IMR-90 (cell line): ENCODE results near the gene PNCK. TPM values are rescaled to one million over a fixed set of nuclear protein-coding genes. Genes with fewer than 3 reads are reported as not detected.

Source experiments
- ATAC-seq: fragments of 200-7000 bp; cut with Tn5 transposase; 2 replicates; pipeline ENCODE4 v1.9.1; 2020; ENCODE audit warnings: low read depth, mild to moderate bottlenecking, moderate library complexity
- BruUV-seq: library from RNA; stranded (reverse); fragments of 400-500 nt; replicated peaks from 2 replicates; lab custom pipeline; 2021; lab: Mats Ljungman, UMichigan
- CTCF ChIA-PET: fragments of 300-600 bp; formaldehyde crosslinking; extraction: SDS; loops from one replicate; lab custom pipeline; 2021; ENCODE audit warnings: antibody characterized with exemption; lab: Yijun Ruan, JAX
- POLR2A ChIA-PET: fragments of 300-600 bp; sonication (Branson Sonifier 250); formaldehyde crosslinking; loops from one replicate; lab custom pipeline; 2022; ENCODE audit warnings: antibody characterized with exemption; ENCODE audit not compliant: unreplicated experiment; lab: Charles Lee
- DNase-seq: peaks from one replicate; pipeline ENCODE4 v3.0.0; 2013
- H2AFZ ChIP-seq: replicated peaks from 2 replicates; pipeline ENCODE3; 2013; ENCODE audit warnings: low read length, mild to moderate bottlenecking; ENCODE audit not compliant: poor library complexity
- H2AK5ac ChIP-seq: 2 replicates; pipeline ENCODE4 v1.6.1; 2013; ENCODE audit warnings: low read depth, low read length, inconsistent platforms
- H2AK9ac ChIP-seq: replicated peaks from 2 replicates; pipeline ENCODE3; 2013; ENCODE audit warnings: mild to moderate bottlenecking, low read depth, low read length, moderate library complexity; ENCODE audit not compliant: poor library complexity
- H2BK120ac ChIP-seq: 2 replicates; pipeline ENCODE4 v1.6.1; 2013; ENCODE audit warnings: low read depth, low read length, inconsistent platforms
- H2BK15ac ChIP-seq: 3 replicates; pipeline ENCODE4 v1.6.1; 2013; ENCODE audit warnings: low read depth, low read length, inconsistent platforms
- H2BK20ac ChIP-seq: 2 replicates; pipeline ENCODE4 v1.6.1; 2013; ENCODE audit warnings: low read depth, mild to moderate bottlenecking, inconsistent platforms, low read length, moderate library complexity
- H2BK5ac ChIP-seq: 2 replicates; pipeline ENCODE4 v1.6.1; 2013; ENCODE audit warnings: mild to moderate bottlenecking, low read depth, low read length, inconsistent platforms; ENCODE audit not compliant: poor library complexity, severe bottlenecking
- H3K14ac ChIP-seq: replicated peaks from 2 replicates; pipeline ENCODE4 v1.6.1; 2013; ENCODE audit warnings: low read depth, low read length, inconsistent platforms
- H3K18ac ChIP-seq: 2 replicates; pipeline ENCODE4 v1.6.1; 2013; ENCODE audit warnings: low read depth, low read length, control low read depth
- H3K23ac ChIP-seq: 2 replicates; pipeline ENCODE4 v1.6.1; 2013; ENCODE audit warnings: low read depth, low read length, inconsistent platforms
- H3K27ac ChIP-seq: 2 replicates; pipeline ENCODE4 v1.5.1; 2013; ENCODE audit warnings: mild to moderate bottlenecking, control low read depth, low read length; ENCODE audit not compliant: insufficient read depth
- H3K27me3 ChIP-seq: 2 replicates; pipeline ENCODE4 v1.6.1; 2013; ENCODE audit warnings: low read length; ENCODE audit not compliant: control insufficient read depth, insufficient read depth
- H3K36me3 ChIP-seq: 2 replicates; pipeline ENCODE4 v1.6.1; 2013; ENCODE audit warnings: low read length, mixed read lengths; ENCODE audit not compliant: control insufficient read depth, insufficient read depth
- H3K4ac ChIP-seq: 2 replicates; pipeline ENCODE4 v1.6.1; 2013; ENCODE audit warnings: low read depth, low read length, inconsistent platforms
- H3K4me1 ChIP-seq: 2 replicates; pipeline ENCODE4 v1.6.1; 2013; ENCODE audit warnings: low read length, mixed read lengths; ENCODE audit not compliant: control insufficient read depth, insufficient read depth
- H3K4me2 ChIP-seq: 2 replicates; pipeline ENCODE4 v1.6.1; 2013; ENCODE audit warnings: low read depth, mild to moderate bottlenecking, control low read depth, low read length, moderate library complexity
- H3K4me3 ChIP-seq: 2 replicates; pipeline ENCODE4 v1.5.1; 2013; ENCODE audit warnings: low read depth, mild to moderate bottlenecking, control low read depth, low read length, moderate library complexity; ENCODE audit not compliant: insufficient read depth
- H3K56ac ChIP-seq: 2 replicates; pipeline ENCODE4 v1.6.1; 2013; ENCODE audit warnings: low read length, inconsistent platforms; ENCODE audit not compliant: insufficient read depth; ENCODE audit errors: extremely low read depth
- H3K79me1 ChIP-seq, 2 experiments: 2 replicates each; pipeline ENCODE4 v1.6.1; 2013; ENCODE audit warnings: low read length in 2 of 2, inconsistent platforms in 1 of 2, low read depth in 1 of 2
- H3K9ac ChIP-seq: 2 replicates; pipeline ENCODE4 v1.6.1; 2013; ENCODE audit warnings: low read depth, low read length, control low read depth
- H3K9me1 ChIP-seq: 2 replicates; pipeline ENCODE4 v1.6.1; 2013; ENCODE audit warnings: low read length, inconsistent platforms; ENCODE audit not compliant: insufficient read depth
- H3K9me3 ChIP-seq: 2 replicates; pipeline ENCODE4 v1.6.1; 2013; ENCODE audit warnings: low read length; ENCODE audit not compliant: control insufficient read depth, insufficient read depth
- H4K20me1 ChIP-seq: 2 replicates; pipeline ENCODE4 v1.6.1; 2013; ENCODE audit warnings: low read length, inconsistent platforms; ENCODE audit not compliant: insufficient read depth
- H4K5ac ChIP-seq: 2 replicates; pipeline ENCODE4 v1.6.1; 2013; ENCODE audit warnings: mild to moderate bottlenecking, low read depth, low read length, control low read depth
- H4K8ac ChIP-seq, 2 experiments: 2 replicates each; pipeline ENCODE4 v1.6.1; 2013; ENCODE audit warnings: low read depth in 2 of 2, low read length in 2 of 2, control low read depth in 1 of 2, inconsistent platforms in 1 of 2
- H4K91ac ChIP-seq: 2 replicates; pipeline ENCODE4 v1.6.1; 2013; ENCODE audit warnings: low read depth, low read length, inconsistent platforms; ENCODE audit not compliant: insufficient read depth
- CEBPB ChIP-seq: IDR thresholded peaks from 2 replicates; pipeline ENCODE4 v1.6.1; 2012; ENCODE audit warnings: low read depth, low read length, improper control_type of control experiment
- ELK1 ChIP-seq: fragments of 150-350 bp; IDR thresholded peaks from 2 replicates; pipeline ENCODE4 v1.6.1; 2016; ENCODE audit warnings: low read depth, mild to moderate bottlenecking, low read length, moderate library complexity, borderline replicate concordance
- FOS ChIP-seq: fragments of 150-350 bp; IDR thresholded peaks from 2 replicates; pipeline ENCODE4 v1.6.1; 2016; ENCODE audit warnings: low read depth, low read length
- MAFK ChIP-seq: IDR thresholded peaks from 2 replicates; pipeline ENCODE4 v1.6.1; 2012; ENCODE audit warnings: low read depth, low read length, improper control_type of control experiment
- MXI1 ChIP-seq: IDR thresholded peaks from 2 replicates; pipeline ENCODE4 v1.6.1; 2012; ENCODE audit warnings: low read depth, mild to moderate bottlenecking, low read length, moderate library complexity, borderline replicate concordance
- POLR2A ChIP-seq: IDR thresholded peaks from 2 replicates; pipeline ENCODE4 v1.6.1; 2012; ENCODE audit warnings: mild to moderate bottlenecking, low read depth, low read length
- RAD21 ChIP-seq: IDR thresholded peaks from 2 replicates; pipeline ENCODE4 v1.6.1; 2012; ENCODE audit warnings: low read length, improper control_type of control experiment
- RFX5 ChIP-seq: IDR thresholded peaks from 2 replicates; pipeline ENCODE4 v1.8.0; 2012; ENCODE audit warnings: low read depth, mild to moderate bottlenecking, low read length, moderate library complexity
- WGBS, 2 experiments: methylation state at CpG; one replicate each; pipeline versions ENCODE4 v1.1.5 to v1.1.7; 2013; ENCODE audit warnings: missing lambda C conversion rate in 2 of 2; ENCODE audit not compliant: insufficient read length in 1 of 2; ENCODE audit errors: extremely low coverage in 2 of 2; 5-methylcytosine and 5-hydroxymethylcytosine counted together
- dilution Hi-C: fragments of 300-500 bp; cut with HindIII; formaldehyde crosslinking; loops from one replicate; pipeline ENCODE4 v1.14.3; 2018; ENCODE audit warnings: low sequenced_read_pairs; ENCODE audit not compliant: unreplicated experiment
- in situ Hi-C: fragments of 300-500 bp; cut with MboI; formaldehyde crosslinking; loops from 3 replicates; pipeline ENCODE4 v1.14.3; 2019; ENCODE audit warnings: low sequenced_read_pairs, inconsistent platforms, mixed read lengths
- intact Hi-C: fragments of 100-400 bp; cut with micrococcal nuclease; formaldehyde crosslinking; loops from 2 replicates; pipeline ENCODE4 v1.10.0; 2022
- polyA plus RNA-seq, 3 experiments: library from polyadenylated mRNA; depleted of rRNA; stranded (reverse); fragments of >200 nt; gene quantifications; 2 replicates each; pipeline ENCODE4 v1.2.3, GENCODE V29; 2012; ENCODE audit warnings: low replicate concordance in 1 of 3
- total RNA-seq: library from RNA; depleted of rRNA; stranded (reverse); fragments of >200 nt; gene quantifications from 2 replicates; pipeline ENCODE4 v1.2.3, GENCODE V29; 2012

PNCK gene
- total and polyA plus RNA-seq, 2 of the 4 experiments (the other 2 are of a cell fraction): 0.18 to 0.22 TPM

GRCh38 chrX:153632595-153632946 is 41.0 kb downstream of the PNCK start:
- in situ Hi-C loops: no loop called here
- TF ChIP-seq RFX5 (no peak), RAD21 (no peak), MXI1 (no peak), FOS (no peak), POLR2A (no peak), MAFK (no peak), CEBPB (no peak), ELK1 (no peak)
- H3K56ac ChIP-seq: no peak overlapping the region
- ChIA-PET POLR2A (no interaction called here), CTCF (no interaction called here)
- DNase-seq (no peak), ATAC-seq (no peak)
- H2BK15ac ChIP-seq: no peak overlapping the region
- no peak overlapping the region for H2AFZ ChIP-seq
- 68% methylated on average over 4 of the region's 7 CpGs; no CpG with 5 or more reads in 1 of the 2 experiments for WGBS, 2 experiments
- no peak overlapping the region for H3K4me2 ChIP-seq
- no peak overlapping the region for H2AK9ac ChIP-seq
- no peak overlapping the region for H2BK20ac ChIP-seq
- H3K23ac ChIP-seq: no peak overlapping the region
- no peaks in the 10 kb centered on the region for H3K79me1 ChIP-seq
- dilution Hi-C loops: no loop called here
- no peak overlapping the region for H2BK5ac ChIP-seq
- H4K5ac ChIP-seq: no peak overlapping the region
- no peaks in the 10 kb centered on the region for H3K4me1 ChIP-seq
- no peaks in the 10 kb centered on the region for H3K36me3 ChIP-seq
- H2AK5ac ChIP-seq: no peak overlapping the region
- H3K18ac ChIP-seq: no peak overlapping the region
- no peak overlapping the region for H3K4me3 ChIP-seq
- H4K8ac ChIP-seq: no peak overlapping the region
- no peak overlapping the region for H4K91ac ChIP-seq
- H4K20me1 ChIP-seq: no peaks in the 10 kb centered on the region
- no peaks in the 10 kb centered on the region for H3K9me1 ChIP-seq
- H3K14ac ChIP-seq: no peak overlapping the region
- BruUV-seq: no TSS peak
- H3K27ac ChIP-seq: no peak overlapping the region
- peaks cover 8% of the 10 kb centered on the region for H3K9me3 ChIP-seq
- no peak overlapping the region for H3K9ac ChIP-seq
- no peak overlapping the region for H3K4ac ChIP-seq
- H3K27me3 ChIP-seq: peaks cover 28% of the 10 kb centered on the region
- no peak overlapping the region for H2BK120ac ChIP-seq
- intact Hi-C loops: no loop called here
